Measurements from ENCODE around the gene DPH5.

DNA sequence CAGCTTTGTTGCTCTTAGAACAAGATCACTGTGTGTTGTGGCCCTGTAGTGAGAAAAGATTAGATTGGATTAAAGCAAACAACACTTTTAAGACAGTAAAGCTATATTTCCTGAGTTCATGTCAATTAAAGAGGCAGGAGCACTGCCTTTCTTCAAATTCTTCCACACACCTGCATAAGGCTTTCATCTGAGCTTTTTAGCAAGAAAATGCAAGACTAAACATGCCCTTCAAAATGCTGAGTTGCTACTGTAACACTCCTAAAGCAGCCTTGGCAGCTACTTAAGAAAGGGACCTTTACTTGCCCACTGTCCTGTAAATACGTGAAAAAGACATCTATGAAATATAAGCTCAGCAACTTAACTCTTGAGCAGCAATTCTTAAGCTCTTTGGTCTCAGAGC lies 11.8 kb downstream of the DPH5 start:
- TF ChIP-seq MLLT1 (IDR thresholded peaks at IDR 0.05) (no peak), POLR2A (IDR thresholded peaks at IDR 0.05; ENCODE audit: low read depth, low read length) (no peak), ESRRA (IDR thresholded peaks at IDR 0.05; ENCODE audit: low read length) (no peak), HDAC6 (IDR thresholded peaks at IDR 0.05; ENCODE audit: unreplicated experiment) (no peak), TAF1 (IDR thresholded peaks at IDR 0.05; ENCODE audit: borderline replicate concordance, low read depth, low read length) (no peak), SMAD5 (IDR thresholded peaks at IDR 0.05; ENCODE audit: low read depth) (no peak), RCOR1 (conservative IDR thresholded peaks at IDR 0.05; ENCODE audit: low read depth, low read length) (no peak), ZNF274 (IDR thresholded peaks at IDR 0.05; ENCODE audit: insufficient read depth, insufficient read length) (no peak)
- TF ChIP-seq, protein P1, sequence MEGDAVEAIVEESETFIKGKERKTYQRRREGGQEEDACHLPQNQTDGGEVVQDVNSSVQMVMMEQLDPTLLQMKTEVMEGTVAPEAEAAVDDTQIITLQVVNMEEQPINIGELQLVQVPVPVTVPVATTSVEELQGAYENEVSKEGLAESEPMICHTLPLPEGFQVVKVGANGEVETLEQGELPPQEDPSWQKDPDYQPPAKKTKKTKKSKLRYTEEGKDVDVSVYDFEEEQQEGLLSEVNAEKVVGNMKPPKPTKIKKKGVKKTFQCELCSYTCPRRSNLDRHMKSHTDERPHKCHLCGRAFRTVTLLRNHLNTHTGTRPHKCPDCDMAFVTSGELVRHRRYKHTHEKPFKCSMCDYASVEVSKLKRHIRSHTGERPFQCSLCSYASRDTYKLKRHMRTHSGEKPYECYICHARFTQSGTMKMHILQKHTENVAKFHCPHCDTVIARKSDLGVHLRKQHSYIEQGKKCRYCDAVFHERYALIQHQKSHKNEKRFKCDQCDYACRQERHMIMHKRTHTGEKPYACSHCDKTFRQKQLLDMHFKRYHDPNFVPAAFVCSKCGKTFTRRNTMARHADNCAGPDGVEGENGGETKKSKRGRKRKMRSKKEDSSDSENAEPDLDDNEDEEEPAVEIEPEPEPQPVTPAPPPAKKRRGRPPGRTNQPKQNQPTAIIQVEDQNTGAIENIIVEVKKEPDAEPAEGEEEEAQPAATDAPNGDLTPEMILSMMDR (IDR thresholded peaks at IDR 0.05 in 2 of 3, conservative IDR thresholded peaks at IDR 0.05 in 1 of 3; ENCODE audit: control insufficient read depth in 2 of 3, extremely low read depth in 1 of 3, insufficient read depth in 1 of 3, low read depth in 3 of 3, low read length in 3 of 3) = no peak

Measured in GM12878 (cell line).